Left lung (tissue), 10 donors: ENCODE measurements around the gene IRAK2. TPM values are rescaled to one million over a fixed set of nuclear protein-coding genes. Genes with fewer than 3 reads are reported as not detected.

ENCODE experiments used
- ATAC-seq: fragments of 200-7000 bp; cut with Tn5 transposase; one replicate; pipeline ENCODE4 v1.9.1; 2020; ENCODE audit warnings: moderate library complexity
- DNase-seq, 4 donors: peaks; one replicate each; pipeline ENCODE4 v3.0.0-alpha.2; 2013 to 2020
- H3K27ac ChIP-seq, 2 donors: fragments of 200-600 bp; sonication (generic) in 1 of 2; one replicate each; pipeline versions ENCODE4 v1.5.0 to v1.8.0; 2020 to 2021
- H3K27me3 ChIP-seq, 2 donors: fragments of 200-600 bp; sonication (generic) in 1 of 2; one replicate each; pipeline versions ENCODE4 v1.5.0 to v1.8.0; 2020 to 2021
- H3K36me3 ChIP-seq, 2 donors: fragments of 200-600 bp; sonication (generic) in 1 of 2; one replicate each; pipeline versions ENCODE4 v1.5.0 to v1.8.0; 2020 to 2021
- H3K4me1 ChIP-seq, 2 donors: fragments of 200-600 bp; one replicate each; pipeline ENCODE4 v1.8.0; 2021
- H3K4me3 ChIP-seq, 2 donors: fragments of 200-600 bp; sonication (generic) in 1 of 2; one replicate each; pipeline versions ENCODE4 v1.5.0 to v1.8.0; 2020 to 2021; ENCODE audit warnings: mild to moderate bottlenecking in 1 of 2
- H3K9me3 ChIP-seq, 2 donors: fragments of 200-600 bp; sonication (generic) in 1 of 2; one replicate each; pipeline versions ENCODE4 v1.5.0 to v1.8.0; 2020 to 2021
- intact Hi-C, 2 donors: fragments of 100-400 bp; cut with DNase I; formaldehyde crosslinking; loops; one replicate each; pipeline versions ENCODE4 v1.11.2 to v1.14.2; 2022
- polyA plus RNA-seq, 6 donors: library from polyadenylated mRNA; unstranded; fragments of 120-200 nt; gene quantifications; one replicate each; pipeline ENCODE4 v1.2.1, GENCODE V29; 2013; ENCODE audit not compliant: insufficient read length in 6 of 6
- total RNA-seq, 2 donors: library from RNA; stranded (reverse); fragmentation: NEBNext Ultra II Directional; extraction: Animal tissue kit (Norgen Biotek cat#: 25700); gene quantifications; one replicate each; pipeline ENCODE4 v1.2.1, GENCODE V29; 2021
- TF ChIP-seq, protein P1 (sequence below), 2 donors: fragments of 200-600 bp; sonication (generic) in 1 of 2; IDR thresholded peaks; one replicate each; pipeline versions ENCODE4 v1.5.0 to v1.8.0; 2021; ENCODE audit warnings: antibody characterized with exemption in 2 of 2
- donor health status: DM: no; HTN: yes; CAD: no.
- donor health status: DM: no; HTN: no; CAD: no.

Gene IRAK2
- total and polyA plus RNA-seq, 8 donors = 1.7 to 8.5 (median 2.5) TPM

DNA sequence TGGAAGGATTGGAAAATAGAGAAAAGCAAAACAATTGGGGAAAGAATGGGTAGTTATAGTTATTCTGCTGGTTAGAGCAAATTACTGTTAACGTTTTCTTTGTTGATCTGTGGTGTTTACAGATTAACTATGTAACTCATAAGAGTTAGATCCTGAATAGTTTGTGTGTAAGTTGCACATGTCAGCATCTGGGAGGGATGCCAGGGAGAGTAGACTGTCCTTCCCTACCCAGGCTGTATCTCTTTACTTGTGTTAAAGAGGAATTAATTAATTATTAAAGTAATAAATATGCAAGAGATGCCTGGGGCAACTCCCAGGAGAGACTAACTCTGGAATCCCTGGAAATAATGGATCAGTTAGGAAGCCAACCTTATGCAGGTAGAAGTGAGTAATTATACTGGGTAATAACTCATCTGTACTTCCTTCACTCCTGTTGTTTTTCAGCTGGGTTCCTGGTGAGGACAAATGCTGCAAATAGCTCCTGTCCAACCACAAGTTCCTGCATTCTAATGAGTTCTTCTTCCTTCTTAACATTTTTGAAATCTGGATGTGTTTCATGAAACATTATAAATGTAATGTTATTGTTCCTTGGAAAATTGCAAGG, 109.1 kb downstream of the IRAK2 start:
- H3K4me3 ChIP-seq = no peak overlapping the region
- H3K4me1 ChIP-seq = peaks cover 0 to 26% of the 10 kb centered on the region in 2 donors
- TF ChIP-seq, protein P1, sequence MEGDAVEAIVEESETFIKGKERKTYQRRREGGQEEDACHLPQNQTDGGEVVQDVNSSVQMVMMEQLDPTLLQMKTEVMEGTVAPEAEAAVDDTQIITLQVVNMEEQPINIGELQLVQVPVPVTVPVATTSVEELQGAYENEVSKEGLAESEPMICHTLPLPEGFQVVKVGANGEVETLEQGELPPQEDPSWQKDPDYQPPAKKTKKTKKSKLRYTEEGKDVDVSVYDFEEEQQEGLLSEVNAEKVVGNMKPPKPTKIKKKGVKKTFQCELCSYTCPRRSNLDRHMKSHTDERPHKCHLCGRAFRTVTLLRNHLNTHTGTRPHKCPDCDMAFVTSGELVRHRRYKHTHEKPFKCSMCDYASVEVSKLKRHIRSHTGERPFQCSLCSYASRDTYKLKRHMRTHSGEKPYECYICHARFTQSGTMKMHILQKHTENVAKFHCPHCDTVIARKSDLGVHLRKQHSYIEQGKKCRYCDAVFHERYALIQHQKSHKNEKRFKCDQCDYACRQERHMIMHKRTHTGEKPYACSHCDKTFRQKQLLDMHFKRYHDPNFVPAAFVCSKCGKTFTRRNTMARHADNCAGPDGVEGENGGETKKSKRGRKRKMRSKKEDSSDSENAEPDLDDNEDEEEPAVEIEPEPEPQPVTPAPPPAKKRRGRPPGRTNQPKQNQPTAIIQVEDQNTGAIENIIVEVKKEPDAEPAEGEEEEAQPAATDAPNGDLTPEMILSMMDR (IDR thresholded peaks at IDR 0.05) = no peak
- DNase-seq = no peak
- intact Hi-C loops = no loop called here
- peak overlapping the region in 1 of 2 donors; percentile 9 for H3K27ac ChIP-seq
- peaks cover 0 to 78% of the 10 kb centered on the region in 2 donors for H3K36me3 ChIP-seq
- no peak for ATAC-seq
- H3K27me3 ChIP-seq = no peaks in the 10 kb centered on the region
- H3K9me3 ChIP-seq = no peaks in the 10 kb centered on the region

DNA sequence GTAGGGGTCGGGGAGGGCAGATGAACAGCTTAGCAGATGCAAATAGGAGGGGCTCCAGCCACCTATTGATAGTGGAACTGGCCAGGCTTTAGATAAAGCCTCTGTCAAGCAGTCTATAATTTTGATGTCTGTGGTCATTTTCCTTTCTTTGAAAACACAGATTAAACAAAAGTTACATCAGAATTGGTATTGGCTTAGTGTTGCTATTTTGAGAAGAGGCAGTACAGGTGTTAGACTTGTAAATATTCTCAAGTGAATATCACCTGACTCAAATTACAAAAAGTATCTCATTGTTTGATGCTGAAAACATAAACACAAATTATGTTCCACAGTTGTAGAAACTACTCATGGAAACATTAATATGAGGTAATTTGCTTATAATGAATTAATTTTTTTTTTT, 109.9 kb downstream of the IRAK2 start:
- ATAC-seq (peak; percentile 21), DNase-seq (no peak)
- H3K27ac ChIP-seq = no peak overlapping the region
- no peak overlapping the region for H3K4me3 ChIP-seq
- H3K27me3 ChIP-seq = no peaks in the 10 kb centered on the region
- TF ChIP-seq, protein P1 (IDR thresholded peaks at IDR 0.05) = no peak
- H3K36me3 ChIP-seq = peaks cover 0 to 78% of the 10 kb centered on the region in 2 donors
- H3K4me1 ChIP-seq = peaks cover 0 to 26% of the 10 kb centered on the region in 2 donors
- intact Hi-C loops = no loop called here
- no peaks in the 10 kb centered on the region for H3K9me3 ChIP-seq

DNA sequence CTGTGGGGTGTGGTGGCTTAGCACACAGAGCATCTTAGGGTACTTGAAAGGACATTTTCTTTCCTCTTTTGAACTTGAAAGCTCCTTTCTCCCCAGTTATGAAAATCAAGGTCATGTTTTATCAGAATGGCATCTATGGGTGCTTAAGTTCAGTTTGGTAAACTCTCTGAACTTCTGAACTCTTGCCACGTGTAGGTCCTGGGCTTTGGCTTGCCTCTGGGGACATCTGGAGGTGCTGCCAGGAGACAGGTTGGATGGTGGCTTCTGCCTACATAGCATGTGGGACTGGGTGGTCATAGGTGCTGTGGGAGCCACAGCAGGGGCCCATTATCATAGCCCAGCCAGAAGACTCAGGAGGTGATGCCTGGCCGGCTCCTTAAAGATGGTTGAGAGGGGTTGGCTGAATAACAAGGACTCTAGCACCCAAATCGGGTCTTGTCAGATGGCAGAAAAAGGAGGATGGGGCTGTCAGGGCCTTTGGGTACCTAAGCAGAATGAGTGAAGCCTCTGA, 112.5 kb downstream of the IRAK2 start:
- Histone ChIP-seq H3K4me3 (no peak overlapping the region), H3K4me1 (peaks cover 0 to 26% of the 10 kb centered on the region in 2 donors), H3K27ac (no peak overlapping the region), H3K27me3 (no peaks in the 10 kb centered on the region), H3K36me3 (peaks cover 0 to 78% of the 10 kb centered on the region in 2 donors), H3K9me3 (no peaks in the 10 kb centered on the region)
- DNase-seq (no peak), ATAC-seq (no peak)
- intact Hi-C loops = no loop called here
- TF ChIP-seq, protein P1 (IDR thresholded peaks at IDR 0.05) = no peak

DNA sequence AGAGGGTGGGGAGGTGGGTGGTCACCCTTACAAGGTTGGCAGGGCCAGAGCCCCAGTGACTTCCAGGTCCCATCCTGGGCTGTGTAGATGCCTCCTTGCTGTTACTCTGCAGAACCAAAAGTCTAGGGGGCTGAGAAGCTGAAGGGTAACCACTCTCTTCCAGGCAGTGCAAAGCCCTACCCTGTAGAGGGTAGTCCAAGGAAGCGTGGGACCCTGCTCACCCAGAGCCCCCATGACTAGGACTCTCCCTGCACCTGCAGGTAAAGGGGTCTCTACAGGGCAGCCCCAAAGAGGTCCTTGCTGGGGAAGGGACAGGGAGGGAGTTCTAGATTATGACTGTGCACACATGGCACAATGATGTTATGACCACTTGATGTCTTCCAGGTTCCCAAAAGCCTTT, 113.8 kb downstream of the IRAK2 start:
- H3K4me1 ChIP-seq = peaks cover 0 to 15% of the 10 kb centered on the region in 2 donors
- no peak for ATAC-seq
- no peak for DNase-seq
- intact Hi-C loops = no loop called here
- TF ChIP-seq, protein P1 (IDR thresholded peaks at IDR 0.05) = no peak
- H3K27me3 ChIP-seq = no peaks in the 10 kb centered on the region
- no peaks in the 10 kb centered on the region for H3K9me3 ChIP-seq
- no peak overlapping the region for H3K4me3 ChIP-seq
- H3K27ac ChIP-seq = no peak overlapping the region
- H3K36me3 ChIP-seq = peaks cover 0 to 83% of the 10 kb centered on the region in 2 donors

DNA sequence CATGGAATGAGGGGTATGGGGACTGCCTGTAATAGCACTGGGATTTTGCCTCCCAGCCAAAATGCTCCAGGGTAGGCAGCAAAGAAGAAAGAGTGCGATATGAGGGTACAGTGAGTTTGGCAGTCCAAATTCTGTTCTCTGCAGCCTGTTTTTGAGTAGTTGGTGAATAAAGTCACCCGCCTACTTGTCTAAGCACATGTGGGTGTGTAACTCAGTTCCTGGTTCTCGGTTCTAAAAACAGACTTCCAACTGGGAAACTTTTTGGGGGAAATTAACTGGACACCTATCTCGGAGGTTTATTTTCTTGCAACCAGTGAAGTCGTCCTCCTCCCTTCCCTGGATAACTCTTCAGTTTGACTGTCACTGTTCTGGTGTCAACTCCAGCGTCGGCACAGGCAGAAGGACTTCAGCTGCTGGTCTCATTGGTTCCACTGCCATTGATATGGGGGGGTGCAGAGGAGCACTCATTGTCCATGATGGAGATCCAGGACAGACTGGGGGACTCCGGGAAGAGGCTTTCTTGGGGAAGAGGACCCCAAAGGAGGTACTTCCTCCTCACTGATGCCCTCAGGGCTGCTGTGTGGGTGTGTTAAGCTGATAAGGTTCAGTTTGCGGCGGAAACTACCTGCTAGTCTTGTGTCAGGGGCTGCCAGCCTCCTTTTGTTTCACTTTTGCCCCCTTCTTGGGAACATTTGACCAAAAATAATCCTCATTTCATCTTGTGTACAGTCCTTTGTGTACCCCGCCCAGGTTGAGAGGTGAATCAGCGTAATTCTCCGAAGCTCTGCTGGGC, 114.9 kb downstream of the IRAK2 start:
- TF ChIP-seq, protein P1 (IDR thresholded peaks at IDR 0.05) = no peak
- Histone ChIP-seq H3K9me3 (no peaks in the 10 kb centered on the region), H3K4me3 (no peak overlapping the region), H3K36me3 (peaks cover 0 to 87% of the 10 kb centered on the region in 2 donors), H3K27ac (no peak overlapping the region), H3K4me1 (peaks cover 0 to 5% of the 10 kb centered on the region in 2 donors), H3K27me3 (no peaks in the 10 kb centered on the region)
- ATAC-seq = no peak
- intact Hi-C loops = no loop called here
- DNase-seq = no peak
